Neuronal stem cell (in vitro differentiated cells): ENCODE data around the gene MKNK1.

Source experiments
- DNase-seq: peaks from one replicate; pipeline ENCODE4 v3.0.0-alpha.2; 2013; ENCODE audit warnings: low spot score
- H2AFZ ChIP-seq: one replicate; pipeline ENCODE4 v1.6.1; 2013; ENCODE audit warnings: mild to moderate bottlenecking, low read length, inconsistent platforms
- H2AK5ac ChIP-seq: 2 replicates; pipeline ENCODE4 v1.6.1; 2013; ENCODE audit warnings: low read depth, mild to moderate bottlenecking, inconsistent platforms, low read length, moderate library complexity, mixed read lengths
- H2BK120ac ChIP-seq: 2 replicates; pipeline ENCODE4 v1.6.1; 2013; ENCODE audit warnings: low read depth, mild to moderate bottlenecking, inconsistent platforms, low read length, moderate library complexity, mixed read lengths
- H2BK12ac ChIP-seq: one replicate; pipeline ENCODE4 v1.6.1; 2013; ENCODE audit warnings: low read length, inconsistent platforms
- H2BK15ac ChIP-seq: 2 replicates; pipeline ENCODE4 v1.6.1; 2013; ENCODE audit warnings: mild to moderate bottlenecking, low read length, inconsistent platforms, mixed read lengths
- H2BK5ac ChIP-seq: one replicate; pipeline ENCODE4 v1.6.1; 2013; ENCODE audit warnings: inconsistent platforms, mild to moderate bottlenecking, low read length, moderate library complexity
- H3K14ac ChIP-seq: one replicate; pipeline ENCODE4 v1.6.1; 2013; ENCODE audit warnings: low read length, inconsistent platforms
- H3K18ac ChIP-seq: 2 replicates; pipeline ENCODE4 v1.6.1; 2013; ENCODE audit warnings: low read length, inconsistent platforms
- H3K23ac ChIP-seq: 2 replicates; pipeline ENCODE4 v1.6.1; 2013; ENCODE audit warnings: low read depth, mild to moderate bottlenecking, mixed read lengths, low read length, inconsistent platforms; ENCODE audit not compliant: poor library complexity
- H3K27ac ChIP-seq: replicated peaks from 3 replicates; pipeline ENCODE4 v1.5.1; 2013; ENCODE audit warnings: low read length, inconsistent platforms
- H3K27me3 ChIP-seq, 3 experiments: 2 replicates each; pipeline ENCODE4 v1.6.1; 2013; ENCODE audit warnings: low read length in 3 of 3, mild to moderate bottlenecking in 2 of 3, inconsistent platforms in 1 of 3, low read depth in 1 of 3, mixed read lengths in 1 of 3, moderate library complexity in 1 of 3; ENCODE audit not compliant: control insufficient read depth in 3 of 3, insufficient read depth in 3 of 3
- H3K36me3 ChIP-seq, 2 donors: replicated peaks in 1 of 2; 2 replicates each; pipeline ENCODE4 v1.6.1; 2013; ENCODE audit warnings: low read length in 2 of 2; ENCODE audit not compliant: control insufficient read depth in 2 of 2, insufficient read depth in 2 of 2
- H3K4ac ChIP-seq: 2 replicates; pipeline ENCODE4 v1.6.1; 2013; ENCODE audit warnings: inconsistent platforms, mild to moderate bottlenecking, low read length, moderate library complexity
- H3K4me1 ChIP-seq, 2 donors: 1 replicate in 1 of 2; 2 replicates in 1 of 2; pipeline ENCODE4 v1.6.1; 2013; ENCODE audit warnings: low read length in 2 of 2, low read depth in 1 of 2; ENCODE audit not compliant: control insufficient read depth in 2 of 2, insufficient read depth in 1 of 2
- H3K4me2 ChIP-seq: one replicate; pipeline ENCODE4 v1.6.1; 2013; ENCODE audit warnings: mild to moderate bottlenecking, low read length, inconsistent platforms; ENCODE audit not compliant: insufficient read depth, poor library complexity, severe bottlenecking
- H3K4me3 ChIP-seq, 2 donors: 2 replicates each; pipeline ENCODE4 v1.5.1; 2013; ENCODE audit warnings: low read length in 2 of 2, mild to moderate bottlenecking in 2 of 2, inconsistent platforms in 1 of 2, moderate library complexity in 1 of 2
- H3K79me1 ChIP-seq: one replicate; pipeline ENCODE4 v1.6.1; 2013; ENCODE audit warnings: low read depth, mild to moderate bottlenecking, inconsistent platforms, low read length, moderate library complexity
- H3K9ac ChIP-seq: one replicate; pipeline ENCODE4 v1.6.1; 2013; ENCODE audit warnings: mild to moderate bottlenecking, low read depth, low read length, inconsistent platforms; ENCODE audit not compliant: poor library complexity
- H3K9me3 ChIP-seq, 2 donors: replicated peaks in 1 of 2; 2 replicates each; pipeline versions ENCODE3 to v1.6.1; 2013; ENCODE audit warnings: low read length in 2 of 2, mild to moderate bottlenecking in 2 of 2, inconsistent platforms in 1 of 2, low read depth in 1 of 2, mixed read lengths in 1 of 2, moderate library complexity in 1 of 2; ENCODE audit not compliant: control insufficient read depth in 2 of 2, insufficient read depth in 1 of 2
- H4K8ac ChIP-seq: one replicate; pipeline ENCODE4 v1.6.1; 2013; ENCODE audit warnings: low read depth, mild to moderate bottlenecking, inconsistent platforms, low read length, moderate library complexity
- H4K91ac ChIP-seq: one replicate; pipeline ENCODE4 v1.6.1; 2013; ENCODE audit warnings: low read length, low read depth, mild to moderate bottlenecking, inconsistent platforms; ENCODE audit not compliant: poor library complexity
- WGBS, 2 donors: extraction: QIAGEN DNeasy Blood & Tissue Kit; methylation state at CpG; one replicate each; pipeline ENCODE4 v1.1.7; 2013; ENCODE audit warnings: missing lambda C conversion rate in 2 of 2, mixed read lengths in 1 of 2; ENCODE audit not compliant: insufficient read length in 2 of 2, insufficient replicate concordance in 1 of 2; ENCODE audit errors: extremely low coverage in 2 of 2; 5-methylcytosine and 5-hydroxymethylcytosine counted together

The MKNK1 gene

GRCh38 chr1:46650491-46650890, 46.4 kb upstream of the MKNK1 start:
- no peak overlapping the region for H2BK120ac ChIP-seq
- WGBS, 2 donors, result no CpG with 5 or more reads among the region's 3 CpGs
- H2BK15ac ChIP-seq, result no peak overlapping the region
- H2AK5ac ChIP-seq, result no peak overlapping the region
- H3K79me1 ChIP-seq, result no peaks in the 10 kb centered on the region
- no peak overlapping the region for H2BK5ac ChIP-seq
- no peak overlapping the region for H3K23ac ChIP-seq
- DNase-seq, result no peak
- peaks cover 7 to 15% of the 10 kb centered on the region in 2 donors for H3K9me3 ChIP-seq
- no peak overlapping the region for H3K9ac ChIP-seq
- H3K4me2 ChIP-seq, result no peak overlapping the region
- H4K91ac ChIP-seq, result no peak overlapping the region
- H3K27ac ChIP-seq, result no peak overlapping the region
- no peak overlapping the region for H3K4ac ChIP-seq
- no peaks in the 10 kb centered on the region for H3K27me3 ChIP-seq
- no peak overlapping the region for H3K4me3 ChIP-seq
- H4K8ac ChIP-seq, result no peak overlapping the region
- H2AFZ ChIP-seq, result no peak overlapping the region
- peaks cover 18 to 76% of the 10 kb centered on the region in 2 donors for H3K36me3 ChIP-seq
- H3K14ac ChIP-seq, result no peak overlapping the region
- H3K18ac ChIP-seq, result no peak overlapping the region
- H3K4me1 ChIP-seq, result no peaks in the 10 kb centered on the region
- no peak overlapping the region for H2BK12ac ChIP-seq

GRCh38 chr1:46649764-46650163, 45.7 kb upstream of the MKNK1 start:
- H3K27ac ChIP-seq, result no peak overlapping the region
- no peaks in the 10 kb centered on the region for H3K79me1 ChIP-seq
- no peak overlapping the region for H2AK5ac ChIP-seq
- H2BK12ac ChIP-seq, result no peak overlapping the region
- H3K4me1 ChIP-seq, result no peaks in the 10 kb centered on the region
- H3K14ac ChIP-seq, result no peak overlapping the region
- H2BK15ac ChIP-seq, result no peak overlapping the region
- no CpG with 5 or more reads among the region's 2 CpGs for WGBS, 2 donors
- H4K91ac ChIP-seq, result no peak overlapping the region
- no peaks in the 10 kb centered on the region for H3K27me3 ChIP-seq
- H4K8ac ChIP-seq, result no peak overlapping the region
- no peak overlapping the region for H2BK5ac ChIP-seq
- no peak overlapping the region for H3K23ac ChIP-seq
- H3K36me3 ChIP-seq, result peaks cover 13 to 74% of the 10 kb centered on the region in 2 donors
- H3K9me3 ChIP-seq, result peaks cover 7 to 15% of the 10 kb centered on the region in 2 donors
- H3K18ac ChIP-seq, result no peak overlapping the region
- no peak overlapping the region for H3K9ac ChIP-seq
- no peak overlapping the region for H2BK120ac ChIP-seq
- H3K4me3 ChIP-seq, result no peak overlapping the region
- no peak overlapping the region for H3K4me2 ChIP-seq
- H2AFZ ChIP-seq, result no peak overlapping the region
- no peak overlapping the region for H3K4ac ChIP-seq
- no peak for DNase-seq

- Histone ChIP-seq H3K23ac (no peak overlapping the region), H2AK5ac (no peak overlapping the region), H3K4ac (no peak overlapping the region), H3K4me1 (no peaks in the 10 kb centered on the region), H3K14ac (no peak overlapping the region), H4K8ac (no peak overlapping the region), H3K79me1 (no peaks in the 10 kb centered on the region), H3K18ac (no peak overlapping the region), H2BK12ac (no peak overlapping the region), H3K27ac (no peak overlapping the region), H3K9ac (no peak overlapping the region), H2AFZ (no peak overlapping the region), H2BK15ac (no peak overlapping the region), H3K4me3 (no peak overlapping the region), H3K27me3 (no peaks in the 10 kb centered on the region), H3K36me3 (peaks cover 13 to 76% of the 10 kb centered on the region in 2 donors), H2BK120ac (no peak overlapping the region), H4K91ac (no peak overlapping the region), H2BK5ac (no peak overlapping the region), H3K4me2 (no peak overlapping the region), H3K9me3 (peaks cover 7 to 15% of the 10 kb centered on the region in 2 donors)
- WGBS, 2 donors, result no CpG with 5 or more reads among the region's 3 CpGs
- no peak for DNase-seq
Observed at GRCh38 chr1:46647611-46648010, 43.5 kb upstream of the MKNK1 start.

GRCh38 chr1:46646844-46647243, 42.8 kb upstream of the MKNK1 start:
- Histone ChIP-seq H2BK120ac (no peak overlapping the region), H4K8ac (no peak overlapping the region)
- WGBS, 2 donors, result no CpG with 5 or more reads among the region's 2 CpGs

More at GRCh38 chr1:46646844-46647243, 42.8 kb upstream of the MKNK1 start:
- Histone ChIP-seq H3K14ac (no peak overlapping the region), H3K18ac (no peak overlapping the region), H2BK5ac (no peak overlapping the region), H2AFZ (no peak overlapping the region), H3K23ac (no peak overlapping the region), H3K36me3 (peaks cover 12 to 73% of the 10 kb centered on the region in 2 donors), H3K79me1 (no peaks in the 10 kb centered on the region), H2BK12ac (no peak overlapping the region), H3K4me2 (no peak overlapping the region), H3K4ac (no peak overlapping the region), H3K27ac (no peak overlapping the region), H3K9me3 (peaks cover 7 to 15% of the 10 kb centered on the region in 2 donors), H4K91ac (no peak overlapping the region), H3K27me3 (no peaks in the 10 kb centered on the region), H3K9ac (no peak overlapping the region), H3K4me1 (no peaks in the 10 kb centered on the region), H2BK15ac (no peak overlapping the region), H2AK5ac (no peak overlapping the region), H3K4me3 (no peak overlapping the region)
- DNase-seq, result no peak
